ENCODE data around the gene NCCRP1.

DNA sequence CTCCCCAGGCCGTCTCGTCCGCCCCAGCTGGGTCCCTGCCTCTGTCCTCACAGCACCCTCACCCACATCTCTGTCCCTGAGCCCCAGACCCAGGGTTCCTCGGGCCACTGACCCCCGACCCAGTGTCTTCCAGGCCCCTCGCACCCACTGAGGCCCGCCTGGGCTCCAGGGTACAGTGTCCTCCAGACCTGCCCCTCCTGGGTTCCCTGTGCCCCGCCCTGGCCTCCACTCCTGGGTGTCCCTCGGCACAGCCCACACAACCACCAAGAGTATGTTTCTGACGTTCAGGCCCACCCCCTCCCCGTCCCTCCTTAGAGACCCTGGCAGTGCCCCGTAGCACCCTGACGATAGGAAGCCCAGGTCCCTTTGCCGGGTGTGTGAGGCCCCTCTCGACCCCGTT lies 22.6 kb upstream of the NCCRP1 start:
- no peak for TF ChIP-seq POLR2A (IDR thresholded peaks at IDR 0.05)
- TF ChIP-seq, protein P1, sequence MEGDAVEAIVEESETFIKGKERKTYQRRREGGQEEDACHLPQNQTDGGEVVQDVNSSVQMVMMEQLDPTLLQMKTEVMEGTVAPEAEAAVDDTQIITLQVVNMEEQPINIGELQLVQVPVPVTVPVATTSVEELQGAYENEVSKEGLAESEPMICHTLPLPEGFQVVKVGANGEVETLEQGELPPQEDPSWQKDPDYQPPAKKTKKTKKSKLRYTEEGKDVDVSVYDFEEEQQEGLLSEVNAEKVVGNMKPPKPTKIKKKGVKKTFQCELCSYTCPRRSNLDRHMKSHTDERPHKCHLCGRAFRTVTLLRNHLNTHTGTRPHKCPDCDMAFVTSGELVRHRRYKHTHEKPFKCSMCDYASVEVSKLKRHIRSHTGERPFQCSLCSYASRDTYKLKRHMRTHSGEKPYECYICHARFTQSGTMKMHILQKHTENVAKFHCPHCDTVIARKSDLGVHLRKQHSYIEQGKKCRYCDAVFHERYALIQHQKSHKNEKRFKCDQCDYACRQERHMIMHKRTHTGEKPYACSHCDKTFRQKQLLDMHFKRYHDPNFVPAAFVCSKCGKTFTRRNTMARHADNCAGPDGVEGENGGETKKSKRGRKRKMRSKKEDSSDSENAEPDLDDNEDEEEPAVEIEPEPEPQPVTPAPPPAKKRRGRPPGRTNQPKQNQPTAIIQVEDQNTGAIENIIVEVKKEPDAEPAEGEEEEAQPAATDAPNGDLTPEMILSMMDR (IDR thresholded peaks at IDR 0.05): no peak
